Midbrain (tissue), 1 donor: ENCODE results near the gene DDX10.

ENCODE experiments used
- DNase-seq: peaks from one replicate; lab custom pipeline; 2025; lab: John Stamatoyannopoulos, UW

The DDX10 gene

DNA sequence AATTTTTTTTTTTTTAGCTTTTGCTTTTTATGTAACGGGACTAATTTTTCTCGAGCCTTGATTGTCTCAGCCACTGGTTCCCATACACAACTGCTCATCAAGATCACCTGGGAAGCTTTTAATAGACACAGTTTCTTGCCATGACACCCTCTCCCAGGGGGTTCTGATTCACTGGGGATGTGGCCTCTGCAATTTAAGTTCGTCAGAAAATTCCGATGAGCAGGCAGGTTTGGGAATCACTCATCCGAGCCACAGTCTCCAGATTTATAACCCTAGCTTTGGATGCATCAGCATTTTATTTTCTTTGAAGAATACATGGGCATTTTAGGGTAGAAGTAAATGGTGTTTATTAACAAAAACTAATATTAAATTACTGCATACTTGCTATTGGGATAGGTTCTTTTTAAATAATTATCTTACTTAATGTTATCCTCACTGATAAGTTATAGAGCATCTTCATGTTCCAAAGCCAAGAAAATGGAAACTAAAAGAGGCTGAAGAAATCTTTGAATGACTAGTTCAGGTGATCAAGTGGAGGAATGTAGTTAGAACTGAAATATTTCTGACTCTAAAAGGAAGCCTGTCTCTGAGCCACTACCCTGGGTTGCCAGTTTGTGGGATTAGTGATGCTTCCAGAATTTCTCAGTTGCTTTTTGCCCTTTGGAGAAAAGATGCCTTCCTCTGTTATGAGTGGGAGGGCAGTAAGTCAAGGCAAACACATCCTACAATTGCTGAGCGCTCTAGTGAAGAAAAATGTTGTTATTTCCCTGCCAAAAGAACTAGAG lies 319.0 kb downstream of the DDX10 start:
- DNase-seq = no peak

DNA sequence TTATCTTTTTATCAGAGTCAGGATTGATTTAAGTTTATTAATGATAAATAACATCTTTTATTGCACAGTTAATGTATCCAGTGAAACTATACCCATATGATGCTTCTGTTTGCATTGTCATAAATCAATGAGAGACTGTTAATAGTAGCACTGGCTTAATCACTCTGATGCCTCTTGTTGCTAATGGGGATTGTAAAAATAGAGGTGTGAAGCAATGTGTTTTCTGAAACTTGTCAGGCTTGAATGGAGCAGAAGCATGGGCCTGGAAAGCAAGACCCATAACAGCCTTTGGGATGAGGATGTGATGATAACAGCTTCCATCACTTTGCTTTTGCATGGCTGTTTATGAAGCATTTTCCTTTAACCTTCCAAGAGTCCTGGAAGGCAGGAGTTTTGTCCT lies 319.7 kb downstream of the DDX10 start:
- no peak for DNase-seq

DNA sequence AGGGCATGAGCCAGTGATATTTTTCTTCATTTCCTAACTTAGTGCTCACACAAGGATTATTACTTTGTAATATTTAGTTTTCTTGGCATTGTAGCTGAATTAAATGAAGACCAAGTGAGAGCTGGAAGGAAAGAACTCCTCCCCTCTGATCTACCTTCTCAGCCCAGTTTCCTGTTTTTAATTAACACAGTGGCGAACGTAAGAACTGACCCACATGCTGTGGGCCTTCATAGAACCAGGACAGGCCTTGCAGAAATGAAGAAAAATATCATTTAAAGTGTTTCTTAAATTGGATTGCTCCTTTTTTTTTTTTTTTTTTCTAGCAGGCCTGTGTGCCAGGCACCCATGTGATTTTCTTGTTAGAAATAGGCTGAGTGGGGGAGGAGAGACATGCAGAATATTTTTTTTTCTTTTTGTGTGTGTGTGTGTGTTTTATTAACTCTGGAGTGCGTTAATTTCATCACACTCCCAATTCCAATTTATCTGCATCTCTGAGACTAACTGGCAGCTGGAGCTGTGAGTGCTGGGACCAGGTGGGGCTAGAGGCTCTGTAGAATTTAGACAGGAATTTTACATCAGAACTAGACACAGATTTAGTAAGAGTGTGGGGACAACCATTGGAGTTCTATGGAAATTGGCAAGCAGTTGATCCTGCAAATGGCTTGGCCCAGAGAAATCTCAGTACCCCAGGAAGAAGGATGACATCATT lies 320.5 kb downstream of the DDX10 start:
- no peak for DNase-seq

DNA sequence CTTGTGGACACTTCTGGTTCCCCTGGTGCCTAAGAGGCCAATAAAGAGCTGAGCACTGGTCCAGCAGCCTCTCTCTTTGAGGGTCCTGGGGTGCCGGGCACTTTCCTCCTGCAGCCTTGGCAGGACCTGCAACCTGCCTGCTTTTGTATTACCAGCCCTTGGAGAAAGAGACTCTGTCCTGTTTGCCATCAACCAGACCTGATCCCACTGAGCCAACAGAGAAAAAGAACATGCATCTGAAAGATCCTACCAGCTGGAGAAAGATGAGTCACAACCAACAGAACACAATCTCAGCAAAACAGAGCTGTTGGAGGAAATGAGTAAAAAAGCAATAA lies 321.0 kb downstream of the DDX10 start:
- DNase-seq = no peak
